ENCODE results near the gene TICAM2. TPM values are rescaled to one million over a fixed set of nuclear protein-coding genes. Genes with fewer than 3 reads are reported as not detected.
A peak's percentile ranks its signal among the peaks of the same experiment; 100 is the strongest.

TICAM2 gene
- total RNA-seq, 1 donor from 2014 or later = 6.9 TPM

- no peak for DNase-seq (ENCODE audit: low read depth)
These were observed 5.7 kb upstream of the TICAM2 start for GRCh38 chr5:115607935-115608334.

- no peak for DNase-seq (ENCODE audit: low read depth)
These were observed 3.2 kb upstream of the TICAM2 start for GRCh38 chr5:115605436-115605835.

- peak; percentile 84 for DNase-seq (ENCODE audit: low read depth)
These were observed 379 bp upstream of the TICAM2 start for GRCh38 chr5:115602591-115603125.

GRCh38 chr5:115600766-115601165, 1.5 kb downstream of the TICAM2 start:
- no peak for DNase-seq (ENCODE audit: low read depth)

GRCh38 chr5:115599924-115600323, 2.4 kb downstream of the TICAM2 start:
- no peak for DNase-seq (ENCODE audit: low read depth)

- DNase-seq (ENCODE audit: low read depth) = peak; percentile 55
These were observed 2.8 kb downstream of the TICAM2 start for GRCh38 chr5:115599502-115599901.

- DNase-seq (ENCODE audit: low read depth) = no peak
These were observed 7.9 kb downstream of the TICAM2 start for GRCh38 chr5:115594128-115595047.

GRCh38 chr5:115589043-115589442, 13.2 kb downstream of the TICAM2 start:
- DNase-seq (ENCODE audit: low read depth) = no peak

- peak; percentile 29 for DNase-seq (ENCODE audit: low read depth)
These were observed 13.6 kb downstream of the TICAM2 start for GRCh38 chr5:115588640-115589039.

GRCh38 chr5:115586525-115587146, 15.6 kb downstream of the TICAM2 start:
- peak; percentile 42 for DNase-seq (ENCODE audit: low read depth)

GRCh38 chr5:115585265-115585664, 17.0 kb downstream of the TICAM2 start:
- no peak for DNase-seq (ENCODE audit: low read depth)

- no peak for DNase-seq (ENCODE audit: low read depth)
These were observed 17.8 kb downstream of the TICAM2 start for GRCh38 chr5:115584501-115584900.

GRCh38 chr5:115583474-115583873, 18.8 kb downstream of the TICAM2 start:
- DNase-seq (ENCODE audit: low read depth) = peak; percentile 87

GRCh38 chr5:115580941-115581340, 21.3 kb downstream of the TICAM2 start:
- DNase-seq (ENCODE audit: low read depth) = no peak

- DNase-seq (ENCODE audit: low read depth) = no peak
These were observed 22.5 kb downstream of the TICAM2 start for GRCh38 chr5:115579747-115580173.

GRCh38 chr5:115579216-115579615, 23.1 kb downstream of the TICAM2 start:
- DNase-seq (ENCODE audit: low read depth) = no peak

GRCh38 chr5:115578657-115579056, 23.6 kb downstream of the TICAM2 start:
- no peak for DNase-seq (ENCODE audit: low read depth)

- DNase-seq (ENCODE audit: low read depth) = no peak
These were observed 24.5 kb downstream of the TICAM2 start for GRCh38 chr5:115577741-115578140.

GRCh38 chr5:115577329-115577728, 24.9 kb downstream of the TICAM2 start:
- no peak for DNase-seq (ENCODE audit: low read depth)

GRCh38 chr5:115575167-115576070, 26.9 kb downstream of the TICAM2 start:
- DNase-seq (ENCODE audit: low read depth) = peak; percentile 80

- peak; percentile 17 for DNase-seq (ENCODE audit: low read depth)
These were observed 29.1 kb downstream of the TICAM2 start for GRCh38 chr5:115573133-115573532.

- DNase-seq (ENCODE audit: low read depth) = no peak
These were observed 30.8 kb downstream of the TICAM2 start for GRCh38 chr5:115571441-115571878.
